NT2/D1 (cell line): Measurements from ENCODE around the gene SCARF2.
"Not testable (repeated sequence)": the region's sequence is repeated elsewhere in the genome, so short reads cannot be mapped to it uniquely, and the experiment has no call there.

Experiments used
- DNase-seq: peaks from one replicate; pipeline ENCODE4 v3.0.0-alpha.2; 2011; ENCODE audit warnings: low read depth, low spot score
- H3K27me3 ChIP-seq: 2 replicates; pipeline ENCODE4 v1.6.0; 2011; ENCODE audit warnings: mild to moderate bottlenecking; ENCODE audit not compliant: insufficient read length, insufficient read depth
- H3K36me3 ChIP-seq: 2 replicates; pipeline ENCODE4 v1.6.1; 2011; ENCODE audit warnings: mild to moderate bottlenecking, low read length, mixed read lengths; ENCODE audit not compliant: insufficient read depth, insufficient read length
- H3K4me1 ChIP-seq: 2 replicates; pipeline ENCODE4 v1.5.1; 2011; ENCODE audit not compliant: insufficient read depth, insufficient read length
- H3K4me3 ChIP-seq: 2 replicates; pipeline ENCODE4 v1.5.1; 2011; ENCODE audit warnings: low read depth; ENCODE audit not compliant: insufficient read length
- H3K9ac ChIP-seq: 2 replicates; pipeline ENCODE4 v1.6.0; 2011; ENCODE audit warnings: low read depth; ENCODE audit not compliant: insufficient read length
- H3K9me3 ChIP-seq: 2 replicates; pipeline ENCODE4 v1.5.1; 2011; ENCODE audit warnings: mild to moderate bottlenecking, low read length; ENCODE audit not compliant: insufficient read depth
- SUZ12 ChIP-seq: IDR thresholded peaks from 2 replicates; pipeline ENCODE4 v1.6.1; 2011; ENCODE audit not compliant: insufficient read length, insufficient read depth; ENCODE audit errors: extremely low read depth
- YY1 ChIP-seq: IDR thresholded peaks from 2 replicates; pipeline ENCODE4 v1.6.1; 2011; ENCODE audit not compliant: insufficient read length, insufficient read depth
- ZNF274 ChIP-seq: IDR thresholded peaks from 2 replicates; pipeline ENCODE4 v1.6.1; 2011; ENCODE audit warnings: mild to moderate bottlenecking, low read depth, low read length

The SCARF2 gene

DNA sequence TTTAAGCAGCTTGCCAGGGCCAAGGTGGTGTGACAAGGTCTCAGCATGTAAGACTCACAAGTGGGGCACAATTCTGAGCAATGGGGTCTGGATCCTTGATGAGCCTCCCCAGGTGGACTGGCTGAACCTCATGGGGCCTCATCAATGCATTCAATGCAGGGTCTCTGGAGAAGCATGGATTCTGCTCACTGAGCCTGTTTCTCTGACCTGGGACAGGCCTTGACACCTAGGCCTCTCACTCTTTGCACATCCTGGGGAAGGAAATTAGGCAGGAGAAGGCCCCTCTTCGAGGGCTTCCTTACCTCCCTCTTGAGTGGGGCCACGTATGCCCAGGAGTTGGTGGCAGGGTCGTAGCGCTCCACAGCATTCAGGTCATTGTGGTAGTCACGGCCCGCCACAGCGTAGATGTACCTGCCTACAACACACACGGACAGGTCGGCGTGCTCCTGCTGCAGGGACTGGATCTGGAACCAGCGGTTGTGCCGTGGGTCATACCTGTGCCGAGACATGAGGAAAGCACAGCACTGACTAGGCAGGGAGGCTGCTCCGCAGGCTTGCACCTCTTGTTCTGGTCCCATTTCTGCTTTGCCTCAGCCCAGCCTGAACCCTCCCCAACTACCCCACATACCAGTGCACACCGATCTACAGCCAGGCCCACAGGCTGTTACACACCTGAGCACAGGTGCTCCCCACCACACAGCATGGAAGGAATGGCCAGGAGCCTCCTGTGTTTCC is 20.0 kb upstream of the SCARF2 start:
- no peak overlapping the region for H3K9ac ChIP-seq

DNA sequence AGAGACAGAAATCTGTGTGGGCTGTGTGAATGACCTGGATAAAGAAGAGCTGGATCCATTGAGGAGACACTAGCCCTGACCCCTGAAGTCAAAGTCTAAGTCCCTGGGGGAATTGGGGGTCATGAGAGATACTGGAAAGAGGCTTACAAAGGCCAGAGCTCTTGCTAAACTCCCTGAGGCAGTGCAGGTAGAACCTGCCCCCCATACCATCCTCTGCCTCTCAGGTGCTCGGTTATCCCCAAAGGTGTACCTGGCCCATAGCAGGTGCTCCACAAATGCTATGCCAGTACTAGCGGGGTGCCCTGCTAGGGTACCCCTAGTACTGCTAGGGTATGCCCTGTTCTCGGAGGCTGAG is 19.1 kb upstream of the SCARF2 start:
- peak overlapping the region; percentile 6 for H3K9ac ChIP-seq
- no peaks in the 10 kb centered on the region for H3K9me3 ChIP-seq
- H3K27me3 ChIP-seq = no peaks in the 10 kb centered on the region
- DNase-seq = no peak
- no peaks in the 10 kb centered on the region for H3K4me1 ChIP-seq
- no peak overlapping the region for H3K4me3 ChIP-seq
- peaks cover 13% of the 10 kb centered on the region for H3K36me3 ChIP-seq
- TF ChIP-seq ZNF274 (no peak), YY1 (no peak), SUZ12 (no peak)

More for the DNA sequence above, 20.0 kb upstream of the SCARF2 start:
- H3K36me3 ChIP-seq = peaks cover 13% of the 10 kb centered on the region
- no peak for TF ChIP-seq SUZ12
- TF ChIP-seq YY1 = no peak
- no peak overlapping the region for H3K4me3 ChIP-seq
- no peaks in the 10 kb centered on the region for H3K27me3 ChIP-seq
- DNase-seq = no peak
- no peaks in the 10 kb centered on the region for H3K4me1 ChIP-seq
- no peaks in the 10 kb centered on the region for H3K9me3 ChIP-seq

DNA sequence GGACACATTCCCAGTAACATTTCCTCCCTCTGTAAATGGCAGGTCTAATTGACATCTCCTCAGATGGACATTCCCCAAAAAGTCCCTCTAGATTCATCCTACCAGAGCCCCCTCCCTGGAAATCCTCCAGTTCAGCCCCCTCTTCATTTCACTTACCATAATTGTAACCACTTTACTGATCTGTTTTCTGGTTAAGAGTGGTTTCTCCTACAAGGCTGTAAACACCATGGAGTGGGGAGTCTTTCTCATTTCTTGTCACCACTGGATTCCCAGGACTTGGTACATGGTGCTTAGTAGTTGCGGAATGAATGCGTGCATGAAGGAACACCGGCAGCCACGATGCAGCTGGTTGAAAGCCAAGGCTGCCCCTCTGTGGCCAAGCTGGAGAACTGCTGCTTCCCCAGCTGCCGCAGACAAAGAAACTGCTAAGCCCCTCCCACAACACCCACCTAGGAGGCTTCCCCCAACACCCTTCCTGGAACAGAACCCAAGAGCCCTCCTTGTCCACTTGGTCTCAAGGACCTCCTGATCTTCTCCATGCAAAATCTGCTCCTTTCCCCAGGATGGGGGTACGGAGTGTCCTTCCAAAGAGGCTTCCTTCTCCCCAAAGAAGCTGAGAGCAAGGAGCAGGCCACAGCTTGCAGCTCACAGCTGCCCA is 18.6 kb upstream of the SCARF2 start:
- no peaks in the 10 kb centered on the region for H3K27me3 ChIP-seq
- peaks cover 13% of the 10 kb centered on the region for H3K36me3 ChIP-seq
- peak; percentile 64 for DNase-seq
- peak overlapping the region; percentile 6 for H3K9ac ChIP-seq
- H3K9me3 ChIP-seq = no peaks in the 10 kb centered on the region
- TF ChIP-seq SUZ12 (no peak), ZNF274 (no peak), YY1 (no peak)
- no peaks in the 10 kb centered on the region for H3K4me1 ChIP-seq
- H3K4me3 ChIP-seq = no peak overlapping the region

DNA sequence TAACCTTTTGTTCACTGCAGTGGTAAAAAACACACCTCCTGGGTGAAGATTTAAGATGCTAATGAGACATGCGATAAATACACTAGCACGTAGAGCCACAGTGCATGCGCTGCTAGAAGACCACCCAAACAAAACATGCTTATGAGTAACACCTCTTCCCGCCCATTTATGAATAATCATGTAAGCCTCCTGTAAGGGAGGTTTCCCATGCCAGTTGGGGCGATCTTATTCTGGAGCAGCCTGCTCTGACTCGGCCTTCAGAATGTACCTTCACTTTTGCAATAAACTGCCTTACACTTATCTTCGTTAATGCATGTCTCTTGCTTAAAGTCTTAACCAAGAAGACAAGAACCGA is 18.1 kb upstream of the SCARF2 start:
- H3K27me3 ChIP-seq = no peaks in the 10 kb centered on the region
- no peak for DNase-seq
- TF ChIP-seq SUZ12 (no peak), YY1 (no peak), ZNF274 (no peak)
- no peak overlapping the region for H3K4me3 ChIP-seq
- no peaks in the 10 kb centered on the region for H3K4me1 ChIP-seq
- no peaks in the 10 kb centered on the region for H3K9me3 ChIP-seq
- H3K36me3 ChIP-seq = peaks cover 13% of the 10 kb centered on the region
- H3K9ac ChIP-seq = no peak overlapping the region

DNA sequence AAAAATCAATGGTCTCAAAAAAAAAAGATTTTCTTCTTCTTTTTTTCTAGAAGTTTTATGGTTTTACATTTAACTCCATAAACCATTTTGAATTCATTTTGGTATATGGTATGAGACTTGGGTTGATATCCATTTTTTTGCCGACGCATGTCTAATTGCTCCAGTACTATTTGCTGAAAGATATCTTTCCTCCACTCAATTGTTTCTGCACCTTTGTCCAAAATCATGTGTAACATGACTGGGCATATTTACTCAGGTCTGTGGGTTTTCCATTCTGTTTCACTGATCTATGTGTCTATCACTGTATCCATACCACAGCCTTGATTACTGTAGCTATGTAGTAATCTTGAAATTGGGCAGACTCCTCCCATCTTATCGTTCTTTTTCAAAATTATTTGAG is 15.6 kb upstream of the SCARF2 start:
- peaks cover 10% of the 10 kb centered on the region for H3K36me3 ChIP-seq
- H3K9me3 ChIP-seq = no peaks in the 10 kb centered on the region
- DNase-seq = no peak
- no peak overlapping the region for H3K9ac ChIP-seq
- no peaks in the 10 kb centered on the region for H3K27me3 ChIP-seq
- H3K4me3 ChIP-seq = no peak overlapping the region
- TF ChIP-seq ZNF274 (no peak), YY1 (no peak), SUZ12 (no peak)
- H3K4me1 ChIP-seq = no peaks in the 10 kb centered on the region

DNA sequence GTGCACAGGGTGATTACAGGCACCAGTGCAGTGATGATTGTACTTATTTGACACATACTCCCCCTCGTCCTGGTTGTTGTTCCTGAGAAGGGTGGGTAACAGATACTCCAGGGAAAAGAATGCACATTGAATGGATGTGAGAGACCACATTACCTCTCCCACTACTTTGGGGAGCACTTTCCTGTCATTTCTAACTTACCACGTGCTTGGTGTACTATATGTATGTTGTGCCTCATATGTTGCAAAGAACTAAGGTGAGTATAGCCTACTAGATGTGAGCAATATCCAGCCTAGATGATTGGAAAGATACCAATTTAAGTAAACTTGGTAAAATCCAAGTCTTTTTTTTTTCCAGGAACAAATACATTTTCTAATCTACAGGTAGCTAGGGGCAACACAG is 14.3 kb upstream of the SCARF2 start:
- no peak overlapping the region for H3K4me3 ChIP-seq
- H3K36me3 ChIP-seq = peaks cover 4% of the 10 kb centered on the region
- H3K9me3 ChIP-seq = no peaks in the 10 kb centered on the region
- H3K9ac ChIP-seq = no peak overlapping the region
- TF ChIP-seq YY1 = no peak
- no peak for TF ChIP-seq ZNF274
- TF ChIP-seq SUZ12 = no peak
- no peak for DNase-seq
- H3K27me3 ChIP-seq = no peaks in the 10 kb centered on the region
- H3K4me1 ChIP-seq = no peaks in the 10 kb centered on the region

DNA sequence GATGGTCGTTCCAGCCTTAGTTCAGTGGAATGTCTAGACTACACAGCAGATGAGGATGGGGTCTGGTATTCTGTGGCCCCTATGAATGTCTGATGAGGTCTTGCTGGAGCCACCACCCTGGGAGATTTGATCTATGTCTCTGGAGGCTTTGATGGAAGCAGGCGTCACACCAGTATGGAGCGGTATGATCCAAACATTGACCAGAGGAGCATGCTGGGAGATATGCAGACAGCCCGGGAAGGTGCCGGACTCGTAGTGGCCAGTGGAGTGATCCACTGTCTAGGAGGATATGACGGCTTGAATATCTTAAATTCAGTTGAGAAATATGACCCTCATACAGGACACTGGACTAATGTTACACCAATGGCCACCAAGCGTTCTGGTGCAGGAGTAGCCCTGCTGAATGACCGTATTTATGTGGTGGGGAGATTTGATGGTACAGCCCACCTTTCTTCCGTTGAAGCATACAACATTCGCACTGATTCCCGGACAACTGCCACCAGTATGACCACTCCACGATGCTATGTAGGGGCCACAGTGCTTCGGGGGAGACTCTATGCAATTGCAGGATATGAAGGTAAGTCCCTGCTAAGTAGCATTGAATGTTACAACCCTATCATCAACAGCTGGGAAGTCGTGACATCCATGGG is 13.6 kb upstream of the SCARF2 start:
- DNase-seq, H3K9me3 ChIP-seq, H3K9ac ChIP-seq, H3K4me1 ChIP-seq, H3K27me3 ChIP-seq, H3K36me3 ChIP-seq, H3K4me3 ChIP-seq: not testable (repeated sequence)
